ENCODE measurements around the gene OBSCN. TPM values are rescaled to one million over a fixed set of nuclear protein-coding genes. Genes with fewer than 3 reads are reported as not detected.

OBSCN gene
- total and polyA plus RNA-seq, 4 donors: 0.54 to 5.6 (median 2.7) TPM

GRCh38 chr1:228207381-228207810 lies 448 bp upstream of the OBSCN start:
- H3K4me1 ChIP-seq (ENCODE audit: control insufficient read depth in 4 of 4, insufficient read depth in 4 of 4, low read length in 3 of 4): peaks cover 0 to under 1% (median 0%) of the 10 kb centered on the region in 4 donors
- H3K9ac ChIP-seq (ENCODE audit: low read depth in 1 of 2, low read length in 2 of 2): no peak overlapping the region
- no peak for DNase-seq (ENCODE audit: low spot score)
- no peaks in the 10 kb centered on the region for H3K36me3 ChIP-seq (ENCODE audit: control insufficient read depth in 4 of 4, insufficient read depth in 3 of 4, low read depth in 1 of 4, low read length in 3 of 4)
- WGBS: 81% methylated on average over 8 of the region's 8 CpGs
- H3K27me3 ChIP-seq (ENCODE audit: control insufficient read depth in 4 of 4, insufficient read depth in 4 of 4, low read length in 3 of 4): no peaks in the 10 kb centered on the region
- no peak overlapping the region for H3K27ac ChIP-seq (ENCODE audit: low read depth in 1 of 2, low read length in 2 of 2)
- H3K9me3 ChIP-seq (ENCODE audit: control insufficient read depth in 4 of 4, low read length in 3 of 4): no peaks in the 10 kb centered on the region
- H3K4me3 ChIP-seq (ENCODE audit: low read depth in 1 of 3, low read length in 3 of 3): no peak overlapping the region
- no peak for TF ChIP-seq ATF3 (IDR thresholded peaks at IDR 0.05)

- DNase-seq (ENCODE audit: low spot score): no peak
- Histone ChIP-seq H3K36me3 (ENCODE audit: control insufficient read depth in 4 of 4, insufficient read depth in 3 of 4, low read depth in 1 of 4, low read length in 3 of 4) (no peaks in the 10 kb centered on the region), H3K9me3 (ENCODE audit: control insufficient read depth in 4 of 4, low read length in 3 of 4) (no peaks in the 10 kb centered on the region), H3K4me3 (ENCODE audit: low read depth in 1 of 3, low read length in 3 of 3) (no peak overlapping the region), H3K27me3 (ENCODE audit: control insufficient read depth in 4 of 4, insufficient read depth in 4 of 4, low read length in 3 of 4) (no peaks in the 10 kb centered on the region), H3K27ac (ENCODE audit: low read depth in 1 of 2, low read length in 2 of 2) (no peak overlapping the region), H3K4me1 (ENCODE audit: control insufficient read depth in 4 of 4, insufficient read depth in 4 of 4, low read length in 3 of 4) (peaks cover 0 to 8% (median 3%) of the 10 kb centered on the region in 4 donors), H3K9ac (ENCODE audit: low read depth in 1 of 2, low read length in 2 of 2) (no peak overlapping the region)
- TF ChIP-seq GABPA (IDR thresholded peaks at IDR 0.05 in 1 of 2, conservative IDR thresholded peaks at IDR 0.05 in 1 of 2) (no peak), YY1 (IDR thresholded peaks at IDR 0.05) (no peak), EGR1 (IDR thresholded peaks at IDR 0.05; ENCODE audit: low read depth in 2 of 2) (no peak), FOXA2 (IDR thresholded peaks at IDR 0.05) (no peak), RXRA (IDR thresholded peaks at IDR 0.05) (no peak), TAF1 (conservative IDR thresholded peaks at IDR 0.05) (no peak), HNF4G (IDR thresholded peaks at IDR 0.05) (no peak), NR2F2 (IDR thresholded peaks at IDR 0.05) (no peak), ZBTB33 (IDR thresholded peaks at IDR 0.05) (no peak), HNF4A (conservative IDR thresholded peaks at IDR 0.05) (no peak), ATF3 (IDR thresholded peaks at IDR 0.05) (no peak)
- TF ChIP-seq, protein P1, sequence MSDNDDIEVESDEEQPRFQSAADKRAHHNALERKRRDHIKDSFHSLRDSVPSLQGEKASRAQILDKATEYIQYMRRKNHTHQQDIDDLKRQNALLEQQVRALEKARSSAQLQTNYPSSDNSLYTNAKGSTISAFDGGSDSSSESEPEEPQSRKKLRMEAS (IDR thresholded peaks at IDR 0.05): no peak
- 65% methylated on average over 19 of the region's 19 CpGs for WGBS
These were observed 1.1 kb downstream of the OBSCN start for GRCh38 chr1:228208831-228209551.

- peaks cover 0 to 8% (median 3%) of the 10 kb centered on the region in 4 donors for H3K4me1 ChIP-seq (ENCODE audit: control insufficient read depth in 4 of 4, insufficient read depth in 4 of 4, low read length in 3 of 4)
- 83% methylated on average over 3 of the region's 3 CpGs for WGBS
- TF ChIP-seq HNF4A (conservative IDR thresholded peaks at IDR 0.05) (no peak), JUND (IDR thresholded peaks at IDR 0.05) (no peak), HNF4G (IDR thresholded peaks at IDR 0.05) (no peak), ATF3 (IDR thresholded peaks at IDR 0.05) (no peak), YY1 (IDR thresholded peaks at IDR 0.05) (no peak), ZBTB33 (IDR thresholded peaks at IDR 0.05) (no peak), CTCF (IDR thresholded peaks at IDR 0.05; ENCODE audit: low read depth, low read length, missing input control) (no peak), FOXA2 (IDR thresholded peaks at IDR 0.05) (no peak)
- TF ChIP-seq, protein P2, sequence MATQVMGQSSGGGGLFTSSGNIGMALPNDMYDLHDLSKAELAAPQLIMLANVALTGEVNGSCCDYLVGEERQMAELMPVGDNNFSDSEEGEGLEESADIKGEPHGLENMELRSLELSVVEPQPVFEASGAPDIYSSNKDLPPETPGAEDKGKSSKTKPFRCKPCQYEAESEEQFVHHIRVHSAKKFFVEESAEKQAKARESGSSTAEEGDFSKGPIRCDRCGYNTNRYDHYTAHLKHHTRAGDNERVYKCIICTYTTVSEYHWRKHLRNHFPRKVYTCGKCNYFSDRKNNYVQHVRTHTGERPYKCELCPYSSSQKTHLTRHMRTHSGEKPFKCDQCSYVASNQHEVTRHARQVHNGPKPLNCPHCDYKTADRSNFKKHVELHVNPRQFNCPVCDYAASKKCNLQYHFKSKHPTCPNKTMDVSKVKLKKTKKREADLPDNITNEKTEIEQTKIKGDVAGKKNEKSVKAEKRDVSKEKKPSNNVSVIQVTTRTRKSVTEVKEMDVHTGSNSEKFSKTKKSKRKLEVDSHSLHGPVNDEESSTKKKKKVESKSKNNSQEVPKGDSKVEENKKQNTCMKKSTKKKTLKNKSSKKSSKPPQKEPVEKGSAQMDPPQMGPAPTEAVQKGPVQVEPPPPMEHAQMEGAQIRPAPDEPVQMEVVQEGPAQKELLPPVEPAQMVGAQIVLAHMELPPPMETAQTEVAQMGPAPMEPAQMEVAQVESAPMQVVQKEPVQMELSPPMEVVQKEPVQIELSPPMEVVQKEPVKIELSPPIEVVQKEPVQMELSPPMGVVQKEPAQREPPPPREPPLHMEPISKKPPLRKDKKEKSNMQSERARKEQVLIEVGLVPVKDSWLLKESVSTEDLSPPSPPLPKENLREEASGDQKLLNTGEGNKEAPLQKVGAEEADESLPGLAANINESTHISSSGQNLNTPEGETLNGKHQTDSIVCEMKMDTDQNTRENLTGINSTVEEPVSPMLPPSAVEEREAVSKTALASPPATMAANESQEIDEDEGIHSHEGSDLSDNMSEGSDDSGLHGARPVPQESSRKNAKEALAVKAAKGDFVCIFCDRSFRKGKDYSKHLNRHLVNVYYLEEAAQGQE (IDR thresholded peaks at IDR 0.05): no peak
These were observed 1.8 kb downstream of the OBSCN start for GRCh38 chr1:228209657-228210056.

More at GRCh38 chr1:228209657-228210056, 1.8 kb downstream of the OBSCN start:
- no peak overlapping the region for H3K9ac ChIP-seq (ENCODE audit: low read depth in 1 of 2, low read length in 2 of 2)
- no peaks in the 10 kb centered on the region for H3K9me3 ChIP-seq (ENCODE audit: control insufficient read depth in 4 of 4, low read length in 3 of 4)
- no peaks in the 10 kb centered on the region for H3K27me3 ChIP-seq (ENCODE audit: control insufficient read depth in 4 of 4, insufficient read depth in 4 of 4, low read length in 3 of 4)
- no peak overlapping the region for H3K27ac ChIP-seq (ENCODE audit: low read depth in 1 of 2, low read length in 2 of 2)
- no peaks in the 10 kb centered on the region for H3K36me3 ChIP-seq (ENCODE audit: control insufficient read depth in 4 of 4, insufficient read depth in 3 of 4, low read depth in 1 of 4, low read length in 3 of 4)
- DNase-seq (ENCODE audit: low spot score): no peak
- H3K4me3 ChIP-seq (ENCODE audit: low read depth in 1 of 3, low read length in 3 of 3): no peak overlapping the region
